GM21515 (cell line): ENCODE data around the gene INTS11.

Source experiments
- ATAC-seq: cut with Tn5 transposase; IDR thresholded peaks from one replicate; pipeline ENCODE4 v1.9.1; 2021; ENCODE audit not compliant: unreplicated experiment

Gene INTS11

DNA sequence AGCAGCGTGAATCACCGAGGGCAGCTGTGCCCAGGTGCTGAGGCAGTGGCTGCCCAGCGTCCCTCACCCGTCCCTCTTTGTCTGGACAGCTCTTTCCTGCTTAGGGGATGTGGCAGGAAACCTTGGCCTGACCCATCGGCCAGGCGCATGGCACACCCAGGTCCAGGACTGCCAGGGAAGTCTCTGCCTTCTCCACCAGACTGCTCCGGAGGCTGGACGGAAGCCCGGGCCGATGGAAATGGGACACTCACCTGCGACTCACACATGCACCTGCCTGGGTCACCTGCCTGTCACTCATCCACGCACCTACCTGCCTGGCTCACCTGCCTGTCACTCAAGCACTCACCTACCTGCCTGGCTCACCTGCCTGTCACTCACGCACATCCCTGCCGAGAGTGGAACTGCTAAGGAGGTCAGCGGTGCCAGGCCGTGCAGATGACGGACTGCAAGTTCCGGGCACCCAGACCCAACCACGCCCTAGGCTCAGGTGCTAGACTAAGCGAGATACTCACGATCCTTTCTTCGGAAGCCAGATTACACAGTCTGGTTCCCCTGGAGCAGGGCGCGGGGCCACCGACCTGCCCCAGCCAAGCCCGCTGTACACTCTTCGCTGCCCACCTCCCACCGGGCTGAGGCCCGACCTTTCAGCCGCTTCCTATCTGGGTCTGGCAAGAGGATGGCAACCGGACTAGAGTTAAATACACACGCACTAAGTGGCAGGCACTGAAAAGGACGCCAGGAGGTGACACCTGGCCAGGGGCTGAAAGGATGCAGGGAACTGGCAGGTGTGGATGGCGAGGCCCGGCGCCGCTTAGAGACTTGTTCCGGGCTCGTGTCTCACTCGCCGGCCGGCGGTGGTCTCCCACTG, 51.9 kb downstream of the INTS11 start:
- peak; percentile 10 for ATAC-seq

DNA sequence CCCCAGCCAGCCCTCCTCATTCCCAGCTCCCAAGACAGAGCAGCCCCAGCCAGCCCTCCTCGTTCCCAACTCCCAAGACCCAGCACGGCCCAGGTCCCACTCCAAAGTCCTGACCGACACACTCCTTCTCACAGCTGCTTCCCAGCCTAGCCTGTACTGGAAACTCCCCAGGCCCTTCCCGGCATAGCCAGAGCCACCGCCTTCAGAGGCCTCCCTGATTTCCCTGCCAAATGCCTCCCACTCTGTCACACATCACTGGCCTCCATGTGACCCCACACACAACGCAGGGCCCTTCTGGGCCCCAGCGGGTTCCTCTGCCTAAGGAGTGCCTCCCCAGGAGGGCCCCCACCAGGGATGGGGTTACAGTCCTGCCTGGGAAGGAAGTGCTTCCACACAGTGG, 53.6 kb downstream of the INTS11 start:
- ATAC-seq: no peak

- no peak for ATAC-seq
Observed at GRCh38 chr1:1268284-1268682, 56.2 kb downstream of the INTS11 start.

DNA sequence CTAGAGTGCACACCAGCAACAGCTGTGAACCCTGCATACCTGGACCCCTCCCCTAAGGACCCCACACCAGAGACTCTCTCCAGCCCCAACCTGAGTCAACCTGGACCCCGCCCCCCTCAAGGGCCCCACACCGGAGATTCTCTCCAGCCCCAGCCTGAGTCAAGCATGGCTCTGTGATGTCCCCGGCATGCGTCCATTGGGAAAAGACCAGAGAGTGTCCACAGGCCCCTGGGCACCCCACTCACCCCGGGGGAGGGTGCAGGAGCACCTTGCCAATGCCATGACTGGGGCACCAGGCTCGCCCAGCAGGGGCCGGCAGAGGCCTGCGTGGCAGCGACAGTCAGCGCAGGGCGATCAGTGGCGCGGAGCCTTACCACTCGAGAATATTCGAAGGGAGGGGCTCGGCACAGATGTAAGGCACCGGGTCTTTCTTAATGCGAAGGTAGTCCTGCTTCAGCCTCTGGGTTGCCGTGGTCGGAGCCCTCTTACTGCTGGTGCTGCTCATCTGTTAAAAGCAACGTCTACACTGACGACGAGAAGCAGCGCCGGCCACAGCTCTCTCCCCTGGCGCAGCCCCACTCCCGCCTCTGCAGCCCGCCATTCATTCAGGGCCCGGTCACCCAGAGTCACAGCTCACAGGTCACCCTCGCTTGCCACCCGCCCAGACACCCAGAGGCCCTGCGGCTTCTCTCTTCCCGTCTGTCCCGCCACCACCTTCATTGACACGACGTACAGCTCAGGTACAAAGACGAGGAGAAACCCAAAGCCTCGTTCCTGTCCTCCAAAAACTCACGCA, 56.8 kb downstream of the INTS11 start:
- no peak for ATAC-seq

DNA sequence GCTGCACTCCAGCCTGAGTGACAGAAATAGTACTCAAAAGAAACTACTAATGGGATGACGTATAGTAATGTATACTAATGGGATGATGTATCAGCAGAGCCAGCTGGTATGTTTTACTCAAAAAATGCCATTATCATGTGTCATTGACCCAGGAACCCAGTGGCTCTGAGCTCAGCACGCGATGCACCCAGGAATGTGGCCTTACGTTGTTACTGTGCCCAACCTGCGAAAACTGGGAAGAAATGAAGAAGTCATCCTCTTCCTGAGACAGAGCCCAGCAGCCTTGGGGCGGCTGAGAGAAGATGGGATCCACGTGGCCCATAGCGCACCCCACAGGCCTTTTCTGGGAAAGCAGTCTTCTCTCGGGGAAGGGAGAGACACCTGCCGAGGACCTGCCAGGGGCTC, 59.6 kb downstream of the INTS11 start:
- no peak for ATAC-seq

GRCh38 chr1:1264026-1264425, 60.4 kb downstream of the INTS11 start:
- no peak for ATAC-seq

DNA sequence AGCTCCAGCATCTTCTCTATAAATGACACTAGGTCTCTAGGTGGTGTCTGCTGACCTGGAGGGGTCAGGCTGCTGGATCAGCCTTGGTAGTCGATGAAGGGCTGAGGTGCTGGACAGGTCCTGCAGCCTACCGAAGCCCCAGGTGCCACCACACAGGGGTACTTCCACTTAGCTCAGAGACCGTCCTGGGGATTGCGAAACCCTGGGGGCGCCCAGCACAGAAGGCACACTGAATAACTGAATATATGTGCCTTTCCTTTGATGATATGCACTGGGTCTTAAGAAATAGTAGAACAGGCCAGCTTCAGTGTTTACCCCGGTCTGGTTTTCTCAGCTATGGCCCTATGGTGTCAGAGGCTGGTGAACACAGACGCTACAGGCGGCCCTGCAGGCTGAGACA, 61.7 kb downstream of the INTS11 start:
- ATAC-seq: no peak

DNA sequence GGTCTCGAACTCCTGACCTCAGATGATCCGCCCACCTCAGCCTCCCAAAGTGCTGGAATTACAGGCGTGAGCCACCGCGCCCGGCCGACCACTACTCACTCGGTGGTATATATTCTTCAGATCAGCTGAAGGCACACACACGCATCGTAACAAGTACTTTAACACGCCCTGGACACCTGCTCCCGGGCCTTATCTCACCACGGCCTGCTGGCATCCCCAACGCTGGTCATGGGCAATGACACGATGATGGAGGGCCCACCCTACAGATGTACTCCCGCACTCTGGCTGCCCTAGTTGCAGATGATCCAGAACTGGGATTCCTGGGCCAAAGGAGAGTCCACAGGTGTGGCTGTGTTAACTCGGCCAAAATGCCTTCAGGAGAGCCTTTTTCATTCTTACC, 62.4 kb downstream of the INTS11 start:
- ATAC-seq: no peak
